ENCODE results near the gene TCF12.

GRCh38 chr15:57220205-57220604 is 301.8 kb downstream of the TCF12 start:
- TF ChIP-seq EZH2 (IDR thresholded peaks at IDR 0.05; ENCODE audit: low read length) (no peak), CTCF (optimal IDR thresholded peaks at IDR 0.05 in 1 of 3, IDR thresholded peaks at IDR 0.05 in 1 of 3, conservative IDR thresholded peaks at IDR 0.05 in 1 of 3; ENCODE audit: extremely low read depth in 1 of 3, insufficient read depth in 2 of 3, low read length in 3 of 3) (no peak)

All from keratinocyte (primary cell).